ENCODE data around the gene DPP9.
"Not testable (repeated sequence)": the region's sequence is repeated elsewhere in the genome, so short reads cannot be mapped to it uniquely, and the experiment has no call there.

Gene DPP9

DNA sequence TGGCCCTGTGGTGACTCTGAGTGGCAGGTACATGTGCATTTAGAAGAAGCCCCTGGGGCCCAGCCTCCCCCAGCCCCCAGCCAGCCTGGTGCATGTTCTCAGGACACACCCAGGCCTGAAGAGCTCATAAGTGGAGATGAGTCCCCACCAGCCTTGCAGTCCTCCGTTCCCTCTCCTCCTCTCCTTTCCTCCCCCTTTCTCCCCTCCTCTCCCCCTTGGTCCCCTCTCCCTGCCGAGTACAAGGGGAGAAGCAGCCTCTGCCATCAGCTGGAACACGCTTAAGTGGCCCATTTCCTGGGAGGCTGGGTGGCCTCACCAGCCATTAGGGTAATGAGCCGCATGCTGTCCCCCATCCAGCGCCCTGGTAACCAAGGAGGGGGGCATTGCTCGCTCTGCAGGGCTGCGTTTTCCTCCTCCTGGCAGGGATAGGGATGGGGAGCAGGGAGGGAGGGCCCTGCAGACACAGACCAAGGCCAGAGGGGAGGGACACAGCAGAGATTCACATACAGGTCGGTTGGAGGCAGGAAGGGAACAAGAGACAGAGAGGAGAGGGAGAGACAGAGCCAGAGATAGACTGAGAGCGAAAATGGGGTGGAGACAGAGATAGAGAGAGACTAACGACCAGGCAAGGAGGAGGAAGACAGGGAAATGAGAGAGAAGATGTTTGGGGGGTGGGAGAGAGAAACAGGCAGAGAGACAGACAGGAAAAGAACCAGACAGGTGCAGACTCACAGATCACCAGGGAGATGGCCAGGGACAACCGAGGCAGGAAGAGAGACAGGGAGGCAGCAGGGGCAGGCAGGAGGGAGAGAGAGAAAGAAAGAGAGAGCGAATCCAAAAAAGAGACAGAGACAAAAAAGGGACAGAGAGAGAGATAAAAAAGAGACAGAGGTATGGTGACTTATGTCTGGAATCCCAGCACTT is 19.3 kb upstream of the DPP9 start:
- peak in 5 of 56 donors; percentile 7 to 14 (median 8) for DNase-seq

DNA sequence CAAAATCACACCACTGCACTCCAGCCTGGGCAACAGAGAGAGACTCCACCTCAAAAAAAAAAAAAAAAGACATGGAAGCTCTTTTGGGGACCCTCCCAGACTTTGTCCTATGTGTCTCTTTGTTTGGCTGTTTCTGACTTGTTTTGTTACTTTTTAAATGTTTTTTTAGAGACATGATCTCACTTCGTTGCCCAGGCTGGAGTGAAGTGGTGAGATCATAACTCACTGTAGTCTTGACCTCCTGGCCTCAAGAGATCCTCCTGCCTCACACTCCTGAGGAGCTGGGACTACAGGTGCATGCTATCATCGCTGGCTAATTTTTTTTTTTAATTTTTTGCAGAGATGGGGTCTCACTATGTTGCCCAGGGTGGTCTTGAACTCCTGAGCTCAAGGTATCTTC is 16.4 kb upstream of the DPP9 start:
- DNase-seq = no peak

DNA sequence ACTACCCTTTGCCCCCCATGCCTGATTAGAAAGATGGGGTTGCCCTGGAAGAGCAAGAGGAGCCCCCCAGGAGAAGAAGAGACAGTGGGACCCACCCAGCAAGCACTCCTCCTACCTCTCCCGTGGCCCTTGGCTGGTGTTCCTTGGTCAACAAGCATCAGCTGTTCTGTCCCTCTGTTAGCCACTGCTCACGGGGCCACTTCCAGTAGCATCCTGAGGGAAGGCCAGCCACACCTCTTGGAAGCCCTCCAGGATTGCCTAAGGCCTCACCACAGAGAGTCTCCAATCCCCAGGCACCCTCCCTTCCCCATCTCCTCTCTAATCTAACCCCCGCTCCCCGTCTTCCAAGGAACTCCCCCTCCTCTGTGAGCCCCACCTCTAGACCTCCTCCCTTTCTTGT is 15.1 kb upstream of the DPP9 start:
- DNase-seq = no peak

DNA sequence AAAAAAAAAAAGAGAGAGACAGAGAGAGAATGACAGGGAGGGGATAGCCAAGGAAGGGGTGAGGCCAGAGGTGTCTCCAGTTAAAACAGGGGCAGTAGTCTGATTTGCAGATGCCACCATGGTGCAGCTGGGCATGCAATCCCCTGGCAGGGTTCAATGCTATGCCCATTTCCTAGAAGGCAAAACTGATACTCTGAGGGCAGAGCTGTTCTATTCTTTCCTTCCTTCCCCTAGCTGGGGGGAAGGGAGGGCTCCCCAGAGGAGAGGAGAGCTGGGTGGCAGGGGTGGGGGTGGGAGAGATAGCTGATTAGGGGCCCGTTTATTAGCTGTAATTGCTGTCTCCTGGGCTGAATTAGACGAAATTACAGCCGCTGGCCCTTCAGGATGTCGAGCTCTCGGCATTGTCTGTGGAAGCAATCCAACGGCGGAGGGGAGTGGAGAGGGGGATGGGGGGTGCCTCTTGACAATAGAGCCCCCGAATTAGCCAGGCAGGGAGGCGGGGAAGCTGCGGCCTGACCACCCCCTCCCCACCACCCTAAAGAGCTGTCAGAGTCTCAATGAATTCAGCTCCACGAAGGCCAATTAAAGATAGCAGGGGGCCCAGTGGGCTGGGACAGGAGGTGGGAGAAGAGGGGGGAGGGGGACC is 14.4 kb upstream of the DPP9 start:
- DNase-seq = no peak

DNA sequence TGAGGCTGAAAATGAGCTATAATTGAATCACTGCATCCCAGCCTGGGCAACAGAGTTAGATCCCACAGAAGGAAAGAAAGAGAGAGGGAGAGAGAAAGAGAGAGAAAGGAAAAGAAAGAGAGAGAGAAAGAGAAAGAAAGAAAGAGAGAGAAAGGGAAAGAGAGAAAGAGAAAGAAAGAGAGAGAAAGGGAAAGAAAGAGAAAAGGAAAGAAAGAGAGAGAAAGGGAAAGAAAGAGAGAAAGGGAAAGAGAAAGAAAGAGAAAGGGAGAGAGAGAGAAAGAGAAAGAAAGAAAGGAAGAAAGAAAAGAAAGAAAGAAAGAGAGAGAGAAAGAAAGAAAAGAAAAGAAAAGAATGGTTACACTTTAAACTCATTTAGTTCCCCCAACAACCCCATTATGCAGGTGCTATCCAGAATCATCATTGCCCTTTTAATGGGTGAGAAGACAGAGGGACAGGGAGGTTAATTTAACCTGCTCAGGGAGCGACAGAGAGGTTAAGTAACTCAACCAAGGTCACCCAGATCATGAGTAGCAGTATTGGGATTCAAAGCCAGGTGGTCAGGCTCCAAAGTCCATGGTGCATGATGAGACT is 10.2 kb upstream of the DPP9 start:
- DNase-seq = no peak

DNA sequence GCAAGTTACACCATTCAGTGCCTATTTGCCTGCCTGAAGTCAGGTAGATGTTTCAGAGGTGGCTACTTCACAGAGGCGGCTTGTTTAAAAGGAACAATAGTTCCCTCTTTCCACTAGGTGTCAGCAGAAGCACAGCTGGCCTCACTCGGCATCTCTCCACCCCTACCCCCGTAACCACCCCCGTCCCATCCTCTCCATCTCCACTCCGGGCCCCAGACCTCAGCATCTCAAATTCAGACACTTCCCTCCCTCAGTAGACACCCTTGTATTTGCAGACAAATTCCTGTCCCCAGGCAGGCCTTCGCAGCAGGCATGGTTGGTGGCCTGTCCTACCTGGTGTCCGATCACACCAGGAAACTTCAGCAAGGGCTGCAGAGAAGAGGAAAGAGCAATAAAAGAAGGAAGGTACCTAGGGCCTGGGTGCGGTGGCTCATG is 9.1 kb upstream of the DPP9 start:
- peak in 33 of 56 donors; percentile 10 to 71 (median 25) for DNase-seq

DNA sequence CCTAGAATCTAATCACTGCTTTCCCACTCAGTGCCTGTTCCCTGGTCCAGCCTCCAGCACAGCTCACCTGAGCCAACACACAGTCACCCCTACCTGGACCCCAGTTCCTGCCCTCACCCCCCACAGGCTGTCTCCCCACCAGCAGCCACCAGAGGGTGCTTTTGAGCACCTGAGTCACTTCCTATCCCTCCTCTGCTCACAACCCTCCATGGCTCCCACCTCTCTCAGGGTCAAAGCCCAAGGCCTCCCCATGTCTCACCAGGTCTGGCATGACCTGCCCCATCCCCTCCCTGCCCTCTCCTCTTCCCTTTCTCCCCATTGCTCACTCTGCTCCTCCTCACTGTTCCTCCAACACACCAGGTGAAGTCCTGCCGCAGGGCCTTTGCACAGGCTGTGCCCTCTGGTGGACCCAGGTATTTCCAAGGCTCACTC is 7.1 kb upstream of the DPP9 start:
- peak in 1 of 56 donors; percentile 14 for DNase-seq

DNA sequence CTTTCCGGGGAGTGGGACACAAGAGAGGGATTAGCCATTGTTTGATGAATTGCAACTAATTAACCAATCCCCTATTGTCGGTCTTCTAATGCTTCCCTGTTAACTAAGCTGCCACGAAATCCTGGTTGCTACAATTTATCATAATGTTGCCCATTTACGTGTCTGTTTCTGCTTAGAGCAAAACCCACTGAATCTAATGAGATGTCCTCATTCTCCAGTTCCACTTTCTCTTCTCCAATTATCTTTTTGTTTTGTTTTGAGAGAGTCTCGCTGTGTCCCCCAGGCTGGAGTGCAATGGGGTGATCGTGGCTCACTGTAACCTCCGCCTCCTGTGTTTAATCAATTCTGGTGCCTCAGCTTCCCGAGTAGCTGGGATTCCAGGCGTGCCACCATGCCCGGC is 5.2 kb upstream of the DPP9 start:
- no peak for DNase-seq

DNA sequence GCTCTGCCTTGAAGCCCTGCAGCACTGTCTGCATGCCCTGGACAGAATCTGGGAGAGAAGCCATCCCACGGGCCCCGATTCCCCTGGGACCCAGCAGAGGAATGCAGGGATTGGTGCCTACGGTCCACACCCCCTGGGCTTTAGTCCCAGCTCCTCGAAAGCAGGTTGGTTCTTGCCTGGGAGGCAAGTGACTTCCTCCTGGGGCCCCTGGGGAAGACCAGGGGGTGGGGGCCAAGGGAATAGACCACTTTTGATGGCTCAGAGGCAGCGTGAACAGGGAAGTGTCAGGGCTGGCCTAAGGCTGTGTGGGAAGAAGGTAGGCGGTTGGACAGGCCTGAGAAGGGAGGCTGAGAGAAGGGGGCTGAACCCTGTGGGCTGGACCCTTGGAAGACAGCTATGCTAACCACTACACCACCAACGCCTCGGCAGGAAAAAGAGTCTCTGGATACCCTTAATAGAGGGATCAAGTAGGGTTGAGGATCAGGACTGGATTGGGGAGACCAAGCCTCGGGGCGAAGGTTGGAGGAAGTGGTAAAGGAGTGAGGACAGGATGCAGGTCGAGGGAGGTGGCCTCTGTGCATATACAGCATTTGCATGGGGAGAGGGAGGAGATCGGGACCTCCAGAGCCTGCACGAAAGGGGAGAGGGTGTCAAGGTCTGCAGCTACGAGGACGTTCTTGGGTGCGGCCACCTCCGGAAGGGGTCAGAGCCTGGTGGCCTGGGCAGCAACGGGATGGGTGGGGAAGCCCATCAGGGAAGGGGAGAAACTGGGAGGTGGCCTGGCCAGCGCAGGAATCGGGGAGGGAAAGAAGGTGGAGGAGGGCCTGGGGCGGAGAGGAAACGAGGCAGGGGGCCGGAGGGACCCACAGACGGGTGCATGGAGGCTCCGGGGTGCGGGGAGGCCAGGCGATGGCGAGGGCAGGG is 709 bp downstream of the DPP9 start:
- peak in 23 of 56 donors; percentile 5 to 73 (median 24) for DNase-seq

DNA sequence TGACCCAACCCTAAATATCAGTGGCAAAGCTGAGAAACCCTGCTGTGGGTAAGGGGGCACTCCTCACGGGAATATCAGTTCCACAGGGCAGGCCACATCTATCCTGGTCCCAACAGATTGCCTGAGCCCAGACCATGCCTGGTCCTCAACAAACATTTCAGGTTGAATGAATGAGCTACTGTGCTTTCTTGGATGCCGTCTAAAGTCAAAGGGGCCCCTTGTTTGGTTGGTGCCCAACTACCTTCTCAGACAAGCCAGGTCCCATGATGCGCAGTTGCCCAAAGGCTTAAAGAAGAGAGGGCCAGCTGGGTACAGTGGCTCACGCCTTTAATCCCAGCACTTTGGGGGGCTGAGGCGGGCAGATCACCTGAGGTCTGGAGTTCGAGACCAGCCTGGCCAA is 2.4 kb downstream of the DPP9 start:
- no peak for DNase-seq

DNA sequence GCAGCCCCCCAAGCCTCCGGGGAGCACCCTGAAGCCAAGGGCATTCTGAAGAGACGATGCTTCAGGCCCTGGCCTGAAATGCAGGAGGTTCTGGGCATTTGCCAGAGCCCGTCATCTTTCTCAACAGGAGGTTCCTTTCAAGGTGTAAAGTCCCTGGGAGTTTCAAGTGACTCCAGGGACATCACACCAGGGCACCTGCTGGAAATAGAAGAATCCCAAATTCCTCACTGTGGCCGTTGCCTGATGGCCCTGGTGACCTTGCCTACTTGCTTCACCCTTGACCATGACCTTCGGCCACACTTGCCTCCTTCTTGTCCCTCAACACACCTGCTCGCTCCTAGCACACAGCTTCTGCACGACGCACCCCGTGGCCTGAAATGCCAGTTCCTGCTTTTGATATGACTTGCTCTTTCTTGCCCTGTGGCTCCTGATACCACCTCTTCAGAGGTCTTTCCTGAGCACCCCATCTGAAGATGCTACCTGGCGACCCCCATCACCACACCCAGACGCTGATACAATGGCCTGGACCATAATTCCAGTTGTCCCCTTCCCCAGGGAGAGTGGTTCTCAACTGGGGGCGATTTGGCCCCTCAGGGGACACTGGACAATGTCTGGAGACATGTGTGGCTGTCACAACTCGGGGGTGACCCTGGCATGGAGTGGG is 3.5 kb downstream of the DPP9 start:
- DNase-seq = no peak

DNA sequence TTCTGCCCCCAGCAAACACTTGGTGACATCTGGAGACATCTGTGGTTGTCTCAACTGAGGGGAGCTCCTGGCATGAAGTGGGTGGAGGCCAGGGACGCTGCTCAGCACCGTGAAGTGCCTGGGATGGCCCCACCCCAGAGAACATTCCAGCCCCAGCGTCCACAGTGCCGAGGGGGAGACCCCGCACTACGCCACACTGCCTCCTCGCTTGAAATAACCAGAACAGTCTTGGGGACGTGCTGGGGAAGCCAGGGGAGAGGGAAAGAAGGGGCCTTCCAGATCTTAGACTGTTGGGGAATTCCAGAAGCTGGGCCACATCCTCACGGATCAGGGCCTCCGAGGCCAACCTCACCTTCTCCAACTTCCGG is 4.2 kb downstream of the DPP9 start:
- DNase-seq = no peak

DNA sequence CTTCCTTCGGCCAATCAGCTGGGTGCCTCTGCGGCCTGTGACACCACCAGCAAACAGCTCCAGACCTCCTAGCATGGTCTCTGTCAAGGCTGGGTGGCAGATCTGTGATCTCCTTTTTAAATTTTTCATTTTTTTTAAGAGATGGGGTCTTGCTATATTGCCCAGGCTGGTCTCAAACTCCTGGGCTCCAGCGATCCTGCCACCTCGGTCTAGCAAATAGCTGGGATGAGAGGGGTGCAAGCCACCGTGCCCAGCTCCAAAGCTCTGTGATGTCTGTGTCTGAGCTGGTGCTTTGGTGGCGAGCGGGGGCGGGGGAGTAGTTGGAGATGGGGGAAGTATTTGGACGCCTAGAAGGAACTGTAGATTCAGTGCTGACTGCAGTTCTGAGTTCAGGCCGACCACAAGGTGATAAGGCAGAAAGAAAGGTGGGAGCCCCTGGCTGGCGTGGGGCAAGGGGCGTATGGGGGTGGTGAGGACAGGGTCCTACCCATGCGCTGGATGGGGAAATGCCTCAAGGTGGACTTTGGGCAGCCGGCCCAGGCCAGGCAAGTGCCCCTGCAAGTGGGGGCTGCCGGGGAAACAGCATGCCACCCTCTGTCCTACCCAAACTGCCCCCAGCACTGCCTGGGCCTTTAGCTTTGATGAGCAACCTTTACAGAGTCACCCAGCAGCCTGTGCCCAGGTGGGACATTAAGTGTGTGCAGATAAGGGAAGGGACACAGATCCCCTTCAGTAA is 5.5 kb downstream of the DPP9 start:
- no peak for DNase-seq

DNA sequence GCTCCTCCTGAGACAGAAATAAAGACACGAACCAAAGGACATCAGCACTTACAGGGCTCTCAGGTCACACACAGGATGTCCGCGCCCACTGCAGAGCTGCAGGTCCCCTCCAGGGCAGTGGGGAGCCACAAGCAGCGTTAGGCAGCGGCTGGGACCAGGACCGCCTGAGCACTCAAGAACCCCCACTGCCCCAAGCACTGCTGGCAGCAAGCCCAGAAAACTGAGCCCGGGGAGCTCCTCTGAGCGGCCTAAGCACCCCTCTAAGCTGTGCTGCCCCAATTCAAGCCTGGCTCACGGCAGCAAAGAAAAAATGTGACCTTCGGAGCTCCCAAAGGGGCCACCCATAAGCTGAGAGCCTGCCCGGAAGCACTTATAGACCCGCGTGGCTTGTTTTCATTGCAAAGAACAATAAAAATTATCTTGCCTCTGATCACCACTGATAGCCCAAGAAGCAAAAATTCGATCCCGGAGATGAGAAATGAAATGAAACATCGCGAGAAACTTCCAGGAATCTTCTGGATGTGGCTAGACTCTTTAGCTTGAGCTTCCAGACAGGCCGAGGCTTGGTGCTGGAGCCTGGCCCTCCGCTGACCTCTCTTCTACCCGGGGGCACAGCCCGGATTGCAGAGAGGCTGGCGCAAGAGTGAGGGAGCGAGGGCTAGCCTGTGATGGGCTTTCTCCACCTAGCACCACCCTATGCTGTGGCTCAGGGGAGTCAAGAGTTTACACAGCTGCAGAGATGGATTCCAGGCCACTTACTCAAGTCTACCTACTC is 6.3 kb downstream of the DPP9 start:
- peak in 1 of 56 donors; percentile 3 for DNase-seq

DNA sequence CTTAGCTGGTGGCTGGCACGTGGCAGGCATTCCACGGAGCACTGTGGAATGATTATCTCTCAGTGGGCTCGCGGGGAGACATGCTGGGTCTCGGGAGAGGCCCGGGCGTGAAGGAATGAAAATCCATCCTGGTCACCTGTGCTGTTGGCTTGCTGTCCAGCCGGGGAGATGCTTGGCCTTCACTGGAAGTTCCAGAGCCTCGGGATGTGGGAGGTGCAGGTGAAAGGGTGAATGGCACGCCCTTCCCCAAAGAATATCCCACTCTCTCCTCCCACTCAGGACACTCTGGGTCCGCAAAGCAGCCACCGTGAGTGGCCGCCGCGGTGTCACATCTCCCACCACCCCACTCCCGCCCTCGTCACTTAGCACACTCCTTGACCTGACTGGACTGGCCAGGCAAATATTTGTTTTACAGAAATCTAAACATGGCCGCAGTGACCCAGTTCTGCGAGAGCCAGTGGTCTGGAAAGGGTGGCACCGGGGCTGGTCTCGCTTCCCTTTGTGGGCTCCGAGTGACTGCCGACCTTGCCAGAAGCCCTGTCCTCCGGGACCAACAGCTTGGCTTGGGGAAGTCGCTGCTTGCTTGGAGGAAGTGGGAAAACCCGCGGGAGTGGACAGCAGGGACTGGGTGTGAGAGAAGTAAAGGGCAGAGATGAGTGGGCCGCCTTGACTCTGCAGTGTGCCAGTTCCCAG is 8.0 kb downstream of the DPP9 start:
- DNase-seq = peak in 4 of 56 donors; percentile 9 to 32 (median 19)

DNA sequence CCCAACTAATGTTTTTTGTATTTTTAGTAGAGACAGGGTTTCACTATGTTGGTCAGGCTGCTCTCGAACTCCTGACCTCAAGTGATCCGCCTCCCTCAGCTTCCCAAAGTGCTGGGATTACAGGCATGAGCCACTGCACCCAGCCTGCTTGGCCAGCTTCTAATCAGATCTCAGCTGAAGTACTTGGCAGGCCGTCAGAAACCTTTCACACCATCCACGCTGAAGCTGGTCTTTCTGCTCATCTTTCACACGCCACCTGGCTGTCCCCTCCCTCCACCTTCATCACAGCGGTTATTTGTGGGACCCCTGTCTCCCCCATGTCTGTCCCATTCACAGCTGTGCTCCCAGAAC is 8.5 kb downstream of the DPP9 start:
- not testable (repeated sequence) for DNase-seq

DNA sequence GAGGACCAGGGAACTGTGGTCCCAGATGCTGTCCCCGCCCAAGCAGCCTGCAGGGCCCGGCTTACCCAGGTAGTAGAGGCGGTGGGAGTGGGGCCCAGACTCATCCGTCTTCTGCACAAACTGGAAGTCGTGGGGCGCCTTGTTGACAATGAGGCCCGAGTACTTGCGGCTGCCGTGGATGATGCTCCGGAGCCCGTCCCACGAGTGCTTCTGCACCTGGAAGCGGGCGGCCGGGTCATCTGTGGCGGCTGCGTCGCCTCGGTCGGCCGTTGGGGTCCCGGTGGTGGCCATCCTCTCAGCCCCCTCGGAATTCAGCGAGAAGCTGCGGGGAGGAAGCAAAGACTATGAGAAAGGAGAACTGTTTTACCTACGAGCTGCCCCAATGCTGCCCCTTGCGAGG is 9.6 kb downstream of the DPP9 start:
- DNase-seq = no peak

DNA sequence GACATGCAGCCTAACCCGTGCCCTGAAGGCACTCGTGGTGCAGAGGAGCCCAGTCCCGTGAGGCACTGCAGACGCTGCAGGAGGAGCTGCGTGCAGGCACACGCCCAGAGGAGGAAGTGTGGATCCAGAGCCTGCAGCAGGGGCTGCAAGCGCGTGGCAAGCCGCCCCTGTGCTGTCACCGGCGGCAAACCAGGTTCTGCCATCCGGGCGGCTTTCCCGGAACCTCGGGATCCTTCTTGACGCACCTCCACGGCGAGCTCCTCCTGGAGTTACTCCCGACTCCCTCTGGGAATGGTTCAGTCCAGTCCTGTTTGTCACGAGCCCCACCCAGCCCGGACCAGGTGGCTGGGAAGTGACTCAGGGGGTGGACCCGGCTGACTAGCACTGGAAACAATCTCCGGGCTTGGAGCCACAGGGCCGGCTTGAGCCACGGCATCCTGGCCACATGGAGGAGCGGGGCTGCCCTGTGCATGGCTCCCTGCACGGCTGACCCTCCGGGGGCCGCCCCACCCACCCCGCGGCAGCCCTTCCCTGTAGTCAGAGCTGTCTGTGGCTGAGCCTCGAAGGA is 10.2 kb downstream of the DPP9 start:
- DNase-seq = no peak

All from nucleus accumbens (tissue), 56 donors.